Keratinocyte (primary cell): ENCODE measurements around the gene CD14.

Experiments
- EZH2 ChIP-seq: IDR thresholded peaks from one replicate; pipeline ENCODE4 v1.6.1; 2012; ENCODE audit warnings: inconsistent platforms, mild to moderate bottlenecking, low read length, moderate library complexity
- TF ChIP-seq, protein P1 (sequence below), 3 experiments: IDR thresholded peaks in 1 of 3; conservative IDR thresholded peaks in 1 of 3; optimal IDR thresholded peaks in 1 of 3; 2 replicates in 2 of 3; 3 replicates in 1 of 3; pipeline versions ENCODE3 to v1.5.1; 2011; ENCODE audit warnings: low read length in 3 of 3, mild to moderate bottlenecking in 3 of 3, moderate library complexity in 2 of 3, control low read depth in 1 of 3, inconsistent platforms in 1 of 3; ENCODE audit not compliant: insufficient read depth in 2 of 3; ENCODE audit errors: extremely low read depth in 1 of 3

DNA sequence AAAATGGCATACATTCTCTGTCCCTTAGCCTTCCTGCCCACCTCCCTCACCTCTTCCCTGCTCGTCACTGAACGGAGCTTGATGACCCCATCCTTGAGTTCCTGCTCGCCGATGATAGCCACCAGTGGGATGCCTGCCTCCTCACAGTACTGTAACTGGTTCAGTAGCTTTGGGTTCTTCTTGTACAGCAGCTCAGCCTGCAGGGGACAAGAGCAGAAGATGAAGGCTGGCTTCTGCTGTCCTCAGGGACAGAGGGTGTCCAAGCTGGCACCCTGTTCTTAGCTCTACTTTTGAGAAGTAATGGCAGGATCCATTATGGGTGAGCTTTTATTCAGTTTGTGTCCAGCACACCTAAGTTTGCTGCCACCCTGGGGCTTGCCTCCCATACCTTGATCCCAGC lies 41.7 kb upstream of the CD14 start:
- TF ChIP-seq, protein P1, sequence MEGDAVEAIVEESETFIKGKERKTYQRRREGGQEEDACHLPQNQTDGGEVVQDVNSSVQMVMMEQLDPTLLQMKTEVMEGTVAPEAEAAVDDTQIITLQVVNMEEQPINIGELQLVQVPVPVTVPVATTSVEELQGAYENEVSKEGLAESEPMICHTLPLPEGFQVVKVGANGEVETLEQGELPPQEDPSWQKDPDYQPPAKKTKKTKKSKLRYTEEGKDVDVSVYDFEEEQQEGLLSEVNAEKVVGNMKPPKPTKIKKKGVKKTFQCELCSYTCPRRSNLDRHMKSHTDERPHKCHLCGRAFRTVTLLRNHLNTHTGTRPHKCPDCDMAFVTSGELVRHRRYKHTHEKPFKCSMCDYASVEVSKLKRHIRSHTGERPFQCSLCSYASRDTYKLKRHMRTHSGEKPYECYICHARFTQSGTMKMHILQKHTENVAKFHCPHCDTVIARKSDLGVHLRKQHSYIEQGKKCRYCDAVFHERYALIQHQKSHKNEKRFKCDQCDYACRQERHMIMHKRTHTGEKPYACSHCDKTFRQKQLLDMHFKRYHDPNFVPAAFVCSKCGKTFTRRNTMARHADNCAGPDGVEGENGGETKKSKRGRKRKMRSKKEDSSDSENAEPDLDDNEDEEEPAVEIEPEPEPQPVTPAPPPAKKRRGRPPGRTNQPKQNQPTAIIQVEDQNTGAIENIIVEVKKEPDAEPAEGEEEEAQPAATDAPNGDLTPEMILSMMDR (optimal IDR thresholded peaks at IDR 0.05 in 1 of 3, IDR thresholded peaks at IDR 0.05 in 1 of 3, conservative IDR thresholded peaks at IDR 0.05 in 1 of 3; ENCODE audit: extremely low read depth in 1 of 3, insufficient read depth in 2 of 3, low read length in 3 of 3), result no peak
- no peak for TF ChIP-seq EZH2
